Midbrain (tissue), 1 donor: ENCODE measurements around the gene CCDC88C.
"Not testable (repeated sequence)": the region's sequence is repeated elsewhere in the genome, so short reads cannot be mapped to it uniquely, and the experiment has no call there.

Experiments used
- DNase-seq: peaks from one replicate; lab custom pipeline; 2025; lab: John Stamatoyannopoulos, UW

The CCDC88C gene, protein sequence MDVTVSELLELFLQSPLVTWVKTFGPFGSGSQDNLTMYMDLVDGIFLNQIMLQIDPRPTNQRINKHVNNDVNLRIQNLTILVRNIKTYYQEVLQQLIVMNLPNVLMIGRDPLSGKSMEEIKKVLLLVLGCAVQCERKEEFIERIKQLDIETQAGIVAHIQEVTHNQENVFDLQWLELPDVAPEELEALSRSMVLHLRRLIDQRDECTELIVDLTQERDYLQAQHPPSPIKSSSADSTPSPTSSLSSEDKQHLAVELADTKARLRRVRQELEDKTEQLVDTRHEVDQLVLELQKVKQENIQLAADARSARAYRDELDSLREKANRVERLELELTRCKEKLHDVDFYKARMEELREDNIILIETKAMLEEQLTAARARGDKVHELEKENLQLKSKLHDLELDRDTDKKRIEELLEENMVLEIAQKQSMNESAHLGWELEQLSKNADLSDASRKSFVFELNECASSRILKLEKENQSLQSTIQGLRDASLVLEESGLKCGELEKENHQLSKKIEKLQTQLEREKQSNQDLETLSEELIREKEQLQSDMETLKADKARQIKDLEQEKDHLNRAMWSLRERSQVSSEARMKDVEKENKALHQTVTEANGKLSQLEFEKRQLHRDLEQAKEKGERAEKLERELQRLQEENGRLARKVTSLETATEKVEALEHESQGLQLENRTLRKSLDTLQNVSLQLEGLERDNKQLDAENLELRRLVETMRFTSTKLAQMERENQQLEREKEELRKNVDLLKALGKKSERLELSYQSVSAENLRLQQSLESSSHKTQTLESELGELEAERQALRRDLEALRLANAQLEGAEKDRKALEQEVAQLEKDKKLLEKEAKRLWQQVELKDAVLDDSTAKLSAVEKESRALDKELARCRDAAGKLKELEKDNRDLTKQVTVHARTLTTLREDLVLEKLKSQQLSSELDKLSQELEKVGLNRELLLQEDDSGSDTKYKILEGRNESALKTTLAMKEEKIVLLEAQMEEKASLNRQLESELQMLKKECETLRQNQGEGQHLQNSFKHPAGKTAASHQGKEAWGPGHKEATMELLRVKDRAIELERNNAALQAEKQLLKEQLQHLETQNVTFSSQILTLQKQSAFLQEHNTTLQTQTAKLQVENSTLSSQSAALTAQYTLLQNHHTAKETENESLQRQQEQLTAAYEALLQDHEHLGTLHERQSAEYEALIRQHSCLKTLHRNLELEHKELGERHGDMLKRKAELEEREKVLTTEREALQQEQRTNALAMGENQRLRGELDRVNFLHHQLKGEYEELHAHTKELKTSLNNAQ (N-terminal part only)

DNA sequence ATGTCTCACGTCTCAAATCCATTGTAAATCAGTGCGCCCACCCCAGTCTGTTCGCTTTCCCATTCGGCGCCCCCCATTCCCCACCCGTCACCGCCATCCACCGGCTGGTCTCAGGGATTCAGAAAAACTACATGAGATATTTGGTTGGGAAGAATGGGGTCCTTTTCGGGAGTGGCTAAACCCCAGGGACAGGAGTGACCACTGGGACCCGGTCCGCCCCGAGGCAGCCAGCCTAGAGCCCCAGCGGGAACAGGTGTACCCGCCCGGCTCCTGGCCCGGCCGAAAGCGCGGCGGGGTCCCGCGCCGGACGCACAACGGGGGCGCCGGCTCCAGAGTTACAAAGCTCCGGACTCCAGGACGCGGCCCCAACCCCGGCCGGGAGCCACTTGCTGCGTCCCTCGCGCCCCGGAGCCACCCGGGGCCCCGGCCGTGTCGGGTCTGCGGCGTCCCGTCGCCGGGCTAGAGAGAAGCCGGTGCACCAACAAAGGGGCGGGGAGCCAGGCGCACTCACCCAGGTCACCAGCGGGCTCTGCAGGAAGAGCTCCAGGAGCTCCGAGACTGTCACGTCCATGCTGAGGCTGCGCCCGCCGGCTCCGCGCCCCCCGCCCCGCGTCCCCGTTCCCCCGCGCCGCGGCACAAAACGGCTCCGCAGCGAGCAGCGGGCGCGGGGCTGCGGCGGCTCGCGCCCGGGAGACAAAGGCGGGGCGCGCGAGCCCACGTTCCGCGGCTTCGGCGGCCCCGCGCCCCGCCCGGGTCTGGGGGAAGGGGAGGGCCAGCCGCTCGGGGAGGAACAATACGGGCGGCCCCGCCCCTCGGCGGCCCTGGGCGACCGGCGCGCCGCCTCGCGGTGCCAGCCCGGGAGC is at the start of gene CCDC88C:
TSS of gene CCDC88C (minus strand) at position 701 of the 863 bp plus-strand sequence. CDS start at position 571, 130 bp downstream.
- peak; percentile 48 for DNase-seq

DNA sequence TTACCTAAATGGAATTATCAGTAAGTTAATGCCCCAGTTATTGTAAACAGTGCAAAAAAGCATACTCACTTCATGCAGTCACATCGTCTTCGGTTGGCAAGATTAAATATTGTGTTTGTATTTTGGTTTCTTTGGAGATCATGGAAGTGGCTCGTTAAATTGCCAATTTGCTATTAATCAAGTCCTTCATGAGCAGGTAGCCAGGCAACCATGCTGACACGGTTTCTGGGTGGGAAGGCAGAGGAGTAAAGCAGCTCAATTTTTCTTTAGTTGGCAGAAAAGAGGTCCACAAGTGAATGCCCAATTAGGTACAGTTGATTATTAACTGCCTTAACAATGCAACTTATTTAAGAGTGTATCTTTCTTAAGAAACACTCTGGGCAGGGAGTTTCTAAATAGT is 48.6 kb upstream of the CCDC88C start:
- DNase-seq = no peak

DNA sequence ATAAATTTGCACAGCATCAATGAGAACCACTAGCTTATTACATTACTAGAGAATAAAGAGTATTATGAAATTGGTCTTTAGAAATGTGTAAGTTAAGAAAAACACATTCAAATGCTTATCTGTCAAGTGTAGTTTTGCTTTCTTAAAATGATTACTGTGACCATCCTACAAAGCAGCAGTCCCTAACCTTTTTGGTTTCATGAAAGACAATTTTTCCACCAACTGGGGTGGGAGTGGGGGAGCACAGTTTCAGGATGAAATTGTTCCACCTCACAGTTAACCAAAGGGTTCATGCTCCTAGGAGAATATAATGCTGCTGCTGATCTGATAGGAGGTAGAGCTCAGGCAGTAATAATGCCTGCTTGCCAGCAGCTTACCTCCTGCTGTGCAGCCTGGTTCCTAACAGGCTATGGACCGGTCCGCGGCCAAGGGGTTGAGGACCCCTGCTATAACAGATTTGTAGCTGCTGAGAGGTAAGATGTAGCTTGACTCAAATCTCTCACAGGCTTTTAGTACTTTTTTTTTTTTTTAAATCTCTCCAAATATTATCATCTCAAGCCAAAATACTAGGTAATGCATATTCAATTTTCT is 47.1 kb upstream of the CCDC88C start:
- no peak for DNase-seq

DNA sequence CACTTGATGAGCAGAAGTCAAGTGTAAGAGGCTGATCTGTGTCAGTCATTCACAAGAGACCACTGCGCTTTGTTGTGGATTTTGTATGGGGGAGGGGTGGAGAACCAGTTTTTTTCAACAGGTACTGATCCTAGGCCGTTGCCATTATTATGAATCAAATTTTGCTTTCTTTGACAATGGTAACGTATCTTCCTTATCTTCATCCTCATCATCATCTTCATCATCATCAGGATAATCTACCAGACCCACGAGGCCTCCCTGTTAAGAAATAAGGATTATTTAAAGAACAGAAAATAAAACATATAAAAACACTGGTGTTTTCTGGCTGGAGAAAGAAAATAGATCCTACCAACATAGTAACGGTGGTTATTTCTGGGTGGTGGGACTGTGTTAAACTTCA is 41.0 kb upstream of the CCDC88C start:
- DNase-seq = no peak

DNA sequence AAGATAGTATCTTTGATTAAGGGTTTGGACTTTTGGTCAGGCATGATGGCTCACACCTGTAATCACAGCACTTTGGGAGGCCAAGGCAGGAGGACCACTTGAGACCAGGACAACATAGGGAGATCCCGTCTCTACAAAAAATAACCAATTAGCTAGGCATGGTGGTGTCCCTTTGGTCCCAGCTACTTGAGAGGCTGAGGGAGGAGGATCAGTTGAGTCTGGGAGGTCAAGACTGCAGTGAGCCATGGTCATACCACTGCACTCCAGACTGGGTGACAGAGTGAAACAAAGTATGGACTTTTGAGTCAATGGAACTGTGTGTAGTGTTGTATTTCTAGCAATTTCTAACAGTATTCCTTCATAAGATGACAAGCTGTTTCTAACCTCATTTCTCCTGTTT is 38.7 kb upstream of the CCDC88C start:
- DNase-seq = no peak

DNA sequence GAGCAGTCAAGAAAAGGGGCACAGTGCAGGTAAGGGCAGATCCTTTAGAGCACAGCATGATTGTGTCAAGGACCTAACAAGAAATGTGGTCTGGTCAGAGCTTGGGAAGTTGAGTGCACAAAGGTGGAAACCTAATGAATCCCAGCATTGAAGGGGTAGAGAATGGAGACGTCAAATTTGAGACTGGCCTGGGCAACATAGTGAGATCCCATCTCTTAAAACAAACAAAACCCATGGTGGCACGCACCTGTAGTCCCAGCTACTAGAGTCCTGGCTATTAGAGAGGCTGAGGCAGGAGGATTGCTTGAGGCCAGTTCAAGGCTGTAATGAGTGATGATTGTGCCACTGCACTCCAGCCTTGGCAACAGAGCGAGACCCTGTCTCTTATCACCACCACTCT is 37.0 kb upstream of the CCDC88C start:
- DNase-seq = no peak

DNA sequence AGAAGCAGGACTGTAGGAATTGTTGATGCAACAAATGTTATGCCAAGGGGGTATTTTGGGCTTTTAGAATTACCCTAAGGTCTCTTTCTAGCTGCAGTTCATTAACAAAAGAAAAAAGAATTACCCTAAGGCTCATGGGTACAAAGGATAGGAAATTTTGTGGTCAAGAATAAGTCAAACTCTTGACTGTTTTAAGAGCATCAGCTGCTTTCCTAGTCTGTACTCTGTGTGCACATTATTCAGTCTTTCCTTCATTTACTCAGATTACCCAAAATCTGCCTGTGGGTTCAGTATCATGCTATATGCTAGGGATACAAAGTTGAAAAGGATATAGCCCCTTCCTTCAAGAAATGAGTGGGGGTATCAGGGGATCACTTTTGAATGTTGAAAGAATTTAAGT is 36.5 kb upstream of the CCDC88C start:
- DNase-seq = no peak

DNA sequence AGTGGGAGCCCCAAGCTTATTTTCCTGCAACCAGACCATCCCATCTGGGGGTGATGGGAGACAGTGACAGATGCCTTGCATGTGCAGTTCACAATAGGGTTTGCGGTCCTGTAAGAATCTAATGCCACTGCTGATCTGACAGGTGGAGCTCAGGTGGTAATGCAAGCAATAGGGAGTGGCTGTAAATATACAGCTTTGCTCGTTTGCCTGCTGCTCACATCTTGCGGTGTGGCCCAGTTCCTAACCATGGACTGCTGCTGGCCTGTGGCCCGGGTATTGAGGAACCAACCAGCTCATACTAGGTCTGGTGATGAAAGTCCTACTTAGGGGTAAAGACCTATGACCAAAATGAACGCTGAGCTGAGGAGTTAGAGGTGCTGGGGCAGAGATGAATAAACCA is 36.1 kb upstream of the CCDC88C start:
- DNase-seq = no peak

DNA sequence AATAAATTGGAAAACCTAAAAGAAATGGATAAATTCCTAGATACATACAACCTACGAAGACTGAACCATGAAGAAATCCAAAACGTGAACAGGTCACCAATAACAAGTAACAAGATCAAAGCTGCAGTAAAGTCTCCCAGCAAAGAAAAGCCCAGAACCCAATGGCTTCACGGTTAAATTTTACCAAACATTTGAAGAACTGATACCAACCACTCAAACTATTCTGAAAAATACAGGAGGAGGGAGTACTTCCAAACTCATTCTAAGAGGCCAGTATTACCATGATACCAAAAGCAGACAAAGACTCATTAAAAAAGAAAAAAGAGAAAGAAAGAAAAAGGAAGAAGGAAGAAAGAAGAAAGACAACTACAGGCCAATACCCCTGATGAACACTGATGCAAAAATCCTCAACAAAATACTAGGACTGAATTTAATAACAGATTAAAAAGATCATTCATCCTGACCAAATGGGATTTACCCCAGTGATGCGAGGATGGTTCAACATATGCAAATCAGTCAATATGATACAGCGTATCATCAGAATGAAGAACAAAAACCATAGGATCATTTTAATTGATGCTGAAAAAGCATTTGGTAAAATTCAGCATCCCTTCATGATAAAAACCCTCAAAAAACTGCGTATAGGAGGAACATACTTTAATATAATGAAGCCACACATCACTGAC is 26.9 kb upstream of the CCDC88C start:
- no peak for DNase-seq

DNA sequence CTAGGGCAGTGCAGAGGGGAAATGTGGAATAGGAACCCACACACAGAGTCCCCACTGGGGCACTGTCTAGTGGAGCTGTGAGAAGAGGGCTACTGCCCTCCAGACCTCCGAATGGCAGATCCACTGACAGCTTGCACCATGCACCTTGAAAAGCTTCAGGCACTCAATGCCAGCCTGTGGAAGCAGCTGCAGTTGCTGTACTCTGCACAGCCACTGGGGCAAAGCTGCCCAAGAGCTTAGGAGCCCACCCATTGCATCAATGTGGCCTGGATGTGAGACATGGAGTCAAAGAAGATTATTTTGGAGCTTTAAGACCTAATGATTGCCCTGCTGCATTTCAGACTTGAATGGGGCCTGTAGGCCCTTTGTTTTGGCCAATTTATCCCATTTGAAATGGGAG is 21.7 kb upstream of the CCDC88C start:
- DNase-seq = no peak

DNA sequence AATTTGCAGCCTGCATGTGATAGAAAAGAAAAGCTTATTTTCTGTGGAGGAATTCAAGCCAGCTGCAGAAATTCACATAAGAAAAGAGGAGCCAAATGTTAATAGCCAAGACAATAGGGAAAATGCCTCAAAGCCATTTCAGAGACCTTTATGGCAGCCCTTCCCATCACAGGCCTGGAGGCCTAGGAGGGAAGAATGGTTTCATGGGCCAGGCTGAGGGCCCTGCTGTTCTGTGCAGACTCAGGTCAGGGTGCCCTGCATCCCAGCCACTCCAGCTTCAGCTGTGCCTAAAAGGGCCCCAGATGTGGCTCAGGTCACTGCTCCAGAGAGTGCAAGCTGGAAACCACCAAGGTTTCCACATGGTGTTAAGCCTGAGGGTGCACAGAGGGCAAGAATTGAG is 21.2 kb upstream of the CCDC88C start:
- DNase-seq = no peak

DNA sequence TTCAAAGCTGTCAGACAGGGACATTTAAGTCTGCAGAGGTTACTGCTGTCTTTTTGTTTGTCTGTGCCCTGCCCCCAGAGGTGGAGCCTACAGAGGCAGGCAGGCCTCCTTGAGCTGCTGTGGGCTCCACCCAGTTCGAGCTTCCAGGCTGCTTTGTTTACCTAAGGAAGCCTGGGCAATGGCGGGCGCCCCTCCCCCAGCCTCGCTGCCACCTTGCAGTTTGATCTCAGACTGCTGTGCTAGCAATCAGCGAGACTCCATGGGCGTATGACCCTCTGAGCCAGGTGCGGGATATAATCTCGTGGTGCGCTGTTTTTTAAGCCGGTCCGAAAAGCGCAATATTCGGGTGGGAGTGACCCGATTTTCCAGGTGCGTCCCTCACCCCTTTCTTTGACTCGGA is 18.6 kb upstream of the CCDC88C start:
- not testable (repeated sequence) for DNase-seq

DNA sequence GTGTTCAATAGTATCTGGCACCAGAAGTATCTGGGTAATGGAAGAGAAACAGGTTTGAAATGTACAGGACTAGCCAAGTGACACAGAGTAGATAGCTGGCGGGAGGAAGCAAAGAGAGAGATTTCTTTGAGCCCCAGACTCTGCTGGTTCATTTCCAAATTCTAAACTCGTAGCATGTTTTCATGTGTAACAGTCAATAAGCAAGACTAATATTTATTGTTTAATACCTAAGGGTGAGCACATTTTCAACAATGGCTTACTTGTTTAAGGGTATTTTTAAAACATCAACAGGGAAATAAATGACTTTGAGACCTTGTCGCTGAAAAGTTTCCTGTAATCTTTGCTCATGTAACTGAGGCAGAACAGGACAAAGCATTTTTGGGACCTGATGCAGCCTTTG is 11.8 kb upstream of the CCDC88C start:
- no peak for DNase-seq

DNA sequence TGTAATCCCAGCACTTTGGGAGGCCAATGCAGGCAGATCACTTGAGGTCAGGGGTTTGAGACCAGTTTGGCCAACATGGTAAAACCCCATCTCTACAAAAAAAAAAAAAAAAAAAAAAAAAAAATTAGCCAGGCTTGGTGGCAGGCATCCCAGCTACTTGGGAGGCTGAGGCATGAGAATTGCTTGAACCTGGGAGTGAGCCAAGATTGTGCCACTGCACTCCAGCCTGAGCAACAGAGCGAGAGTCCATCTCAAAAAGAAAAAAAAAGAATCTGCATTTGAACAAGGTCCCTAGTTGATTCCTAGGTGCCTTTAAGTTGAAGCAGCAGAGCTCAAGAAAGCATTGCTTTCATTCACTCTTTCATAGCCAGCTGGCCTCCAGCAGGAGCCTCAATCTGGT is 11.3 kb upstream of the CCDC88C start:
- DNase-seq = not testable (repeated sequence)

DNA sequence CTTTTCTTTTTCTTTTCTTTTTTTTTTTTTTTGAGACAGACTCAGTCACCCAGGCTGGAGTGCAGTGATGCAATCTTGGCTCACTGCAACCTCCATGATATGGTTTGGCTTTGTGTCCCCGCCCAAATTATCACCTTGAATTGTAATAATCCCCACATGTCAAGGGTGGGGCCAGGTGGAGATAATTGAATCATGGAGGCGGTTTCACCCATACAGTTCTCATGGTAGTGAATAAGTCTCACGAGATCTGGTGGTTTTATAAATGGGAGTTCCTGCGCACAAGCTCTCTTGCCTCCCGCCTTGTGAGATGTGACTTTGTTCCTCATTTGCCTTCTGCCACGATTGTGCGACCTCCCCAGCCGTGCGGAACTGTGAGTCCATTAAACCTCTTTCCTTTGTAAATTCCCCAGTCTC is 7.9 kb upstream of the CCDC88C start:
- not testable (repeated sequence) for DNase-seq

DNA sequence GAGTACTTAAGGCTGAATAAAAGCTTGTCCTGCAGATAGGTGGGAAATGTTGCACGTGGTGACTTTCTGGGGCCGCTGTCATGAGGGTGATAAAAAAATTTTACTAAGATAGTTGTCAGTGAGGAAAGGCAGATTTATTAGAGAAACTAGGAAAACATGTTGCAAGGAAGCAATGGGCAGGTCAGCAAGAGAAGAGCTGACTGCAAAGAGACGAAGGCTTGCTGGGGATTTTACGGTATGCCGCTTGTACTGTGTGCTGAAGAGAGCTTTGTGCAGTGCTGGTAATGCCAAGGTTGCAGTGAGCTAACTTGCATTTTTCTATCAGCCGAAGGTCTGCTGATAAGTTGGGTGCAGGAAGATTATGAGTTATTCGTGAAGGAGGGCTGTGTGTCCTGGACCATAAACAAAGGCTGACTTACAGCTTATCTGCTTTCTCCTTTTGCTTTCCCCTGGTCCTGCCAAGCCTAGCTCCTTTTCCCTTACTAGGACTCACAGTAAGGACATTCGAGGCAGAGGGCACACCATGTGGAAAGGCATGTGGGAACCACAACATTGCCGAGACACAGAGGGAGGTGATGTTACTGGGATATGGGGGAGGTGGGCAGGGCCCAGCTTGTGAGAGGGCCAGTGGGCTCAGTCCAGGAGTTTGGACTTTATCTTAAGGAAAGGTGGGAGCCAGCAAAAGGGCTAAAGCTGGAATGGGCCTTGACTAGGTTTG is 7.4 kb upstream of the CCDC88C start:
- DNase-seq = no peak

DNA sequence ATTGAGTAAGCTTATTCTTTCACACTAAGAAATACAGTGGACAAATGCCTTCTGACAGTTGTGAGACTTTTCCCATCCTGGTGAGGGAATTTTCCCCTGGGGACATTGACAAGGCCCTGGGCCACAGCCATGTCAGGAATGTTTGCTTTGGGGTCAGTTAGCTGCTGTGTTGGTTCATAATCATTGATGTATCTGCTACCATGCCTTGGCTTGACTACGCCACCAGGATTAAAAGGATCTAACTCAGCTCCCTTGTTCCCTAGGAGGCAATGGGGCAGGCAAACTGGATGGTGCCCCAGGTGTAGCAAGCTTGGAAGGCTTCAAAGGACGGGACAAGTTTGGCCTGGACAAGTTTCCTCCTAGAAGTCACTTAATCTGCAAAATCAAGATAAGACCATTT is 3.1 kb upstream of the CCDC88C start:
- no peak for DNase-seq

DNA sequence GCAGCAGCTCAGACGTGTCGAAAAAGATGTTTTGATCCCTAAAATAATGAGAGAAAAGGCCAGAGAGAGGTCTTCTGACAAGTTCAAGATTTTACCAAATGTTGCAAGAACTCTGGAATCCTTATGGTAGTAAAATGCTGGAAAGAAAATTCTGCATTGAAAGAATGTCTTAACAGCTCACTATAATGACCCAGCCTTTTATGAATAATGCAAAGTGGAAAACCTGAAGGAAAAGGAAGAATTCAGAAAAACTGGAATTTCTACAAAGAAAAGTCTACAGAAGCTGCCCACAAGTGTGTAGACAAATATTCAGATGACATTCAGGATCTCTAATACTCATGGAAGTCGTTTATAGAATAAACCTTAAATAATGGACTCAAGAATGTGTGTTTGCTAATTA is 1.8 kb upstream of the CCDC88C start:
- no peak for DNase-seq

DNA sequence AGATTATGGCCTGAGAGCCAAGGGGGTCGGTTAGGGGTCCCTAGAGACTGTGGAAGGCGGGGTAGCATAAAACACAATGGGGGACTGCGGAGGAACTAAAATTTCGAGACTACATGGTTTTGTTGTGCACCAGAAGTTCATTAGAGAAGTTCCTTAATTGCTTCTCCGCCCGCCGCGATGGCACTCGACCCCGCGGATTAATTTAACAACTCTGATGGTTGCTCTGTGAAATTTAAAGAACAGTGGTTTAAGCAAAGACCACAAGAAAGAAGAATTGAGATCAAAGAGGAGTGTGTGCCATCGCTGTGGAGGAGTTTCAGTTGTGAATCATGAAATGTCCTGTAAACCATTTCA is 1.4 kb upstream of the CCDC88C start:
- DNase-seq = no peak
